Embryonic facial prominence (tissue), 1 donor: Measurements from ENCODE around the gene ATP9A.

Source experiments
- DNase-seq: peaks from one replicate; pipeline ENCODE4 v3.0.0-alpha.2; 2016; ENCODE audit errors: extremely low spot score

ATP9A gene

GRCh38 chr20:51602131-51602530, 166.1 kb downstream of the ATP9A start:
- DNase-seq: no peak

GRCh38 chr20:51600950-51601349, 167.2 kb downstream of the ATP9A start:
- no peak for DNase-seq

- DNase-seq: no peak
Measured at GRCh38 chr20:51600016-51600420, 168.2 kb downstream of the ATP9A start.

DNA sequence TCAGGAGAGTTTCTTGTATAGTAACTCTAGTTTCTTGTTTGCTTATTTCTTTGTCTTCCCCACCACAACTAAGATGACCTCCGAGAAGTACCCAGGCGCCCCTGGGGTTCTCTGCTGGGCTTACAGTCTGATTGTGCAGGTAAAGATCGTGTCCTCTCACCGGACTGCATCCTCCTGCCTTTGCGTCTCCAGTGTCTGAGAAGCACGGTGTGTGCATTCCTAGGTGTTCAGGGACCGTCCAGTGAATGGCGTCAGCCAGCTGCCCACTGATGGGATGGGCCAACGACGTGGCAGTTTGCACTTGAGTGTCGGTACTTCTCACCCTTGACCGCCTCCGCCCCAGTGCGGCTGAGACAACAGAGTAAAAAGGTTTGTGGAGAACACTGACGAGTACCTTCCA, 169.6 kb downstream of the ATP9A start:
- no peak for DNase-seq

GRCh38 chr20:51597389-51598231, 170.6 kb downstream of the ATP9A start:
- no peak for DNase-seq

- peak; percentile 66 for DNase-seq
Measured at GRCh38 chr20:51596668-51597388, 171.4 kb downstream of the ATP9A start.

GRCh38 chr20:51595744-51596143, 172.4 kb downstream of the ATP9A start:
- no peak for DNase-seq

- DNase-seq: peak; percentile 58
Measured at GRCh38 chr20:51595058-51595532, 173.1 kb downstream of the ATP9A start.

DNA sequence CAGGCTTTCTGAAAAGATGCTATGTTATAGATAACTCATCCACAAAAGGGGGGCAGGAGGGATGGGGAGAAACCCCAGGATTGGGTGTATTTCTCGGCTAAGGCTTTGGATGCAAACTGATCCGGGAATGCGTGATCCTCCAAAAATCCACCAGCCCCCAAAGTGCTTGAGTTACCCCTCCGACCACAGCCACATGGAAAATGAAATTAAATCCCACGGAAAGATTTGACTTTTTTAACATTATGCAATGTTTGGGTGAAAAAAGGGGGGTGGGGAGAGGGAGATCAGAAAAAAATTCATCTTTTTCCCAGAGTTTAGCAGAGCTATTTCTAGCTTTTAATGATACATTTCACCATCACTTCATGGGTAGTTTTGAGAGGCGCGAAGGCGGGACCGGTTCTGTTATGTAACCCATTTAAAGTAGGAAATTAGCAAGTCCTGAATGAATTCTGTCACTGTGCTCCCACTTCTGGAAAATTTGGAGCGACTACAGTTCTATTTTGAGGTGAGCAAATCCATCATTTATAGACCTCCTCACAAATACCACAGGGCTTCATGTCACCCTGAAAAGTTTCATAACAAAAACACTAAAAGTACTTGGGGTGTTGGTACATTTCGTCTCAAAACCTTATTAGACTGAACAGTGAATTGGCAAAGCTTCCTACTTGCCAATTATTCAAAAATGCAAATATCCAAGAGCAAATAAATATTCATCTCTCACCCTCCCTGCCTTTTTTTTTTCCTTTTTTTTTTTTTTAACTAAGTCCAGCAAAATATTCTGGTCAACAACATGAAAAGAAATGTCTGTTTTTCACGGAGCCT, 173.7 kb downstream of the ATP9A start:
- peak; percentile 42 for DNase-seq

- no peak for DNase-seq
Measured at GRCh38 chr20:51593584-51593983, 174.6 kb downstream of the ATP9A start.

GRCh38 chr20:51592564-51592963, 175.6 kb downstream of the ATP9A start:
- DNase-seq: no peak

- no peak for DNase-seq
Measured at GRCh38 chr20:51591871-51592270, 176.3 kb downstream of the ATP9A start.

DNA sequence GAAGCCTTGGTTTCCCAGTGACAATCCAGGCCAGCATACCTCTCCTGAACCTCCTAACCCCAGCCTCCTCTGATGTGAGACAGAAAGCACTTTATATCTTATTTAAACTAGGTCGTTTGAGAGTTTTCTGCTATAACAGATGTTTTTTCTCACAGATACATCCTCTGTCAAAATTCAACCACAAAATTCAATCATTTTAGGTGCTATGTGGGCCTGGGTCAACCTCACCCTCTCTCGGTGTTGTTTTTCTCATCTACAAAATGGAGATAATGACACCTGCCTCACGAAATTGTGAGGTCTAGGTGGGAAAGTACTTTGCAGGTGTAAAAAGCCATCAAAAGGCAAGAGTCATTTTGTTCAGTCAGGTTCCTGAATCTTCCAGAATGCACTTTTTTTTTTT, 179.4 kb downstream of the ATP9A start:
- no peak for DNase-seq

DNA sequence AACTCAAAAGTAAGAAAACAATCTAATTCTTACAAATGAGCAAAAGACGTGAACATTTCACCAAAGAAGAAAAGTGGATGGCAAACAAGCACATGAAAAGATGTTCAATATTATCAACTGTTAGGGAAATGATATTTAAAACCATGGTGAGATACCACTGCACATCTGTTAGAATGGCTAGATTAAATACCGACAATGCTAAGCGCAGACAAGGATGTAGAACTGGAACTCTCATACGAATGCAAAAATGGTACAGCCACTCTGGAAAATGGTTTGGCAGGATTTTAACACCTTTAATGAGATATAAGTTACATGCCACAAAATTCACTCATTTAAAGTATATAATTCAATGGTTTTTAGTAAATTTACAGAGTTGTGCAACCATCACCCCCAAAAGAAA, 181.0 kb downstream of the ATP9A start:
- no peak for DNase-seq

- no peak for DNase-seq
Measured at GRCh38 chr20:51586005-51586440, 182.2 kb downstream of the ATP9A start.

DNA sequence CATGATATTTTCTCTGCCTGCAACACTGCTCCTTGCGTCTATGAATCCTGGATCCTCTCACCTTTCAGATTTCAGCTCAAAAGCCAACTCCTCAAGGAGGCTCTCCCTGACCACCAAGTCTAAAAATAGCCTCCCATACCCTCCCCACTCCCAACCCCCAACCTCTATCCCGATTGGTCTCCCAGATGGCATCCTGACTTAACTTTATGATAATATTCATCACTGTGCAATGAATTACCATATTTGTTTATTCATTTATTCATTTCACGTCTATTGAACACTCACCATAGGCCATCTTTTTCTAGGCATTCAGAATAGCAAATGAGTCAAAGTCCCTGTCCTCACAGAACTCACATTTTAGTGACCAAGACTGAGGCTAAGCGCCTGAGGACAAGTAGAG, 183.0 kb downstream of the ATP9A start:
- no peak for DNase-seq

DNA sequence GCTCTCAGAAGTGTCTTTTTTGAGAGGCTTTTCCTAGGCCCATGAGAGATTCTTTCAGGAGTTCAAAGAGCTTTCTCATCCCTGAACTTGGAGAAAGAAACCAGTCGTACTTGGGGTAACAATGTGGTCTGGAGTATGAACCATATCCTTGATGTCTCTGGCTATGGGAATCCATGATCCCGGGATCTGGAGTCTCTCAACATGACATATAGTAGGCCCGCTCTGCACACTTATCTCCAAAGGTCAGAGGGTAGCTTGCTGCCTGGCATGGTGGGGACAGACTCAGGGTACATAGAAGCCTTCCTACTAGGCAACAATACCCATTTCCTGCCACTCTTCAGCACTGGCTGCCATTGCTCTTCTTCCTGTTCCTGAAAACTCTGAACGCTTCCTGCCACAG, 183.5 kb downstream of the ATP9A start:
- DNase-seq: no peak

- DNase-seq: no peak
Measured at GRCh38 chr20:51584116-51584515, 184.1 kb downstream of the ATP9A start.

- DNase-seq: no peak
Measured at GRCh38 chr20:51583499-51583898, 184.7 kb downstream of the ATP9A start.

- no peak for DNase-seq
Measured at GRCh38 chr20:51583073-51583472, 185.1 kb downstream of the ATP9A start.

GRCh38 chr20:51581571-51581970, 186.6 kb downstream of the ATP9A start:
- no peak for DNase-seq

DNA sequence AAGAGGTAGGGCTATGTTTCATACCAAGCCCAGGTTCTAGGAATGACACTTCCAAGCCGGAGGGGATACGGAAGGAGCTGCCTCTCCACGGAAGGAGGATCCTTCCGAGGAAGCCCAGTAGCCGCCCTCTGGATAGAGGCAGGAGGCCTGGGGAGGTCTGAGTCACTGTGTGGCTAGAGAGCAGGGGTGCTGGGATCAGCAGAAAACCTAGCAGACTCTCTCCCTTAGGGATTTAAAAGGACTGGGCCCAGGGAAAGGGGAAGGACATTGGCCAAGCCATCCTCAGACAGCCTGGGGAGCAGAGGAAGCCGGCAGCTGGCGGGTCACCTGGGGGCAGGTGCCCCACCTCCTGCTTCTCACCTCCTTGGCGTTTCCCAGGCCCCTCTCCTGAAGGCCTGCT, 189.1 kb downstream of the ATP9A start:
- DNase-seq: no peak
